Spleen (tissue), 11 donors: Measurements from ENCODE around the gene C5AR2. TPM values are rescaled to one million over a fixed set of nuclear protein-coding genes. Genes with fewer than 3 reads are reported as not detected.

Experiments used
- DNase-seq: peaks from one replicate; pipeline ENCODE4 v3.0.0-alpha.2; 2020
- H3K27ac ChIP-seq, 8 donors: fragments of 200-600 bp; sonication (generic) in 7 of 8; 1 replicate in 4 of 8; 2 replicates in 4 of 8; pipeline versions ENCODE4 v1.5.0 to v1.8.0; 2016 to 2021; ENCODE audit warnings: inconsistent platforms in 4 of 8, mild to moderate bottlenecking in 4 of 8, moderate library complexity in 1 of 8
- H3K27me3 ChIP-seq, 7 donors: fragments of 200-600 bp; sonication (generic) in 6 of 7; replicated peaks in 1 of 7; 1 replicate in 4 of 7; 2 replicates in 3 of 7; pipeline versions ENCODE4 v1.5.0 to v1.8.0; 2016 to 2021; ENCODE audit warnings: inconsistent platforms in 3 of 7, mild to moderate bottlenecking in 1 of 7
- H3K36me3 ChIP-seq, 6 donors: fragments of 200-600 bp; sonication (generic) in 5 of 6; 1 replicate in 4 of 6; 2 replicates in 2 of 6; pipeline versions ENCODE4 v1.5.0 to v1.8.0; 2016 to 2021; ENCODE audit warnings: inconsistent platforms in 2 of 6
- H3K4me1 ChIP-seq, 6 donors: fragments of 200-600 bp; sonication (generic) in 5 of 6; 1 replicate in 3 of 6; 2 replicates in 3 of 6; pipeline versions ENCODE4 v1.5.0 to v1.8.0; 2016 to 2021; ENCODE audit warnings: inconsistent platforms in 3 of 6
- H3K4me3 ChIP-seq, 8 donors: fragments of 200-600 bp; sonication (generic) in 7 of 8; 1 replicate in 4 of 8; 2 replicates in 4 of 8; pipeline versions ENCODE4 v1.5.0 to v1.8.0; 2016 to 2021; ENCODE audit warnings: inconsistent platforms in 4 of 8, mild to moderate bottlenecking in 4 of 8, moderate library complexity in 2 of 8
- H3K9me3 ChIP-seq, 8 donors: fragments of 200-600 bp; sonication (generic) in 7 of 8; 1 replicate in 4 of 8; 2 replicates in 4 of 8; pipeline versions ENCODE4 v1.5.0 to v1.8.0; 2016 to 2021; ENCODE audit warnings: inconsistent platforms in 4 of 8
- CTCF ChIP-seq, 11 experiments: fragments of 200-600 bp in 7 of 11; fragments of 450-650 bp in 4 of 11; sonication (generic) in 4 of 11; IDR thresholded peaks in 8 of 11; conservative IDR thresholded peaks in 3 of 11; 1 replicate in 7 of 11; 2 replicates in 4 of 11; pipeline versions ENCODE4 v1.4.0 to v1.8.0; 2016 to 2021; ENCODE audit warnings: antibody characterized with exemption in 11 of 11, inconsistent platforms in 4 of 11, mild to moderate bottlenecking in 1 of 11
- POLR2A ChIP-seq, 3 donors: fragments of 450-650 bp; IDR thresholded peaks; one replicate each; pipeline ENCODE4 v1.5.1; 2017; ENCODE audit warnings: antibody characterized with exemption in 3 of 3, mild to moderate bottlenecking in 1 of 3
- POLR2AphosphoS5 ChIP-seq, 3 donors: sonication (generic); formaldehyde crosslinking; IDR thresholded peaks; one replicate each; pipeline ENCODE4 v1.5.1; 2017; ENCODE audit warnings: antibody characterized with exemption in 3 of 3
- WGBS, 5 donors: extraction: QIAGEN DNeasy Blood & Tissue Kit in 3 of 5; methylation state at CpG; one replicate each; pipeline versions ENCODE4 v1.1.5 to v1.1.7; 2013 to 2018; 5-methylcytosine and 5-hydroxymethylcytosine counted together
- intact Hi-C: fragments of 100-400 bp; cut with DNase I; formaldehyde crosslinking; loops from one replicate; pipeline ENCODE4 v1.15.0; 2023; ENCODE audit warnings: low total_unique reads
- polyA plus RNA-seq, 3 donors: library from polyadenylated mRNA; stranded (reverse); fragments of 200-250 nt; gene quantifications; one replicate each; pipeline ENCODE4 v1.2.1, GENCODE V29; 2013
- total RNA-seq, 7 donors: library from RNA; depleted of rRNA in 3 of 7; stranded (reverse); fragments of >200 nt in 3 of 7; fragmentation: NEBNext Ultra II Directional in 4 of 7; extraction: Animal tissue kit (Norgen Biotek cat#: 25700) in 4 of 7; gene quantifications; one replicate each; pipeline versions ENCODE4 v1.1.0 to v1.2.1, GENCODE V29; 2016 to 2021
- donor health status: healthy with polysubstance abuse.
- donor health status: DM: no; HTN: no; CAD: no; lungs with moderate emphysema.
- donor health status: DM: no; HTN: no; CAD: no.
- donor health status: Bipolar disorder and iron deficiency.
- donor health status: healthy.
- donor health status: DM: no; HTN: no; CAD: no.
- donor health status: DM: yes; HTN: yes; CAD: no.

The C5AR2 gene
- total and polyA plus RNA-seq, 10 donors, result 1.3 to 55.7 (median 25.3) TPM

GRCh38 chr19:47356900-47357299, 24.9 kb downstream of the C5AR2 start:
- peaks cover 7 to 100% (median 93%) of the 10 kb centered on the region in 6 donors for H3K36me3 ChIP-seq
- H3K27me3 ChIP-seq, result no peaks in the 10 kb centered on the region
- intact Hi-C loops, result no loop called here
- 94 to 97% (median 96%) methylated on average over 6 of the region's 6 CpGs for WGBS, 5 donors
- peaks cover 0 to 54% (median 12%) of the 10 kb centered on the region in 6 donors for H3K4me1 ChIP-seq
- no peak for TF ChIP-seq CTCF (IDR thresholded peaks at IDR 0.05 in 8 of 11, conservative IDR thresholded peaks at IDR 0.05 in 3 of 11)
- no peak for TF ChIP-seq POLR2A (IDR thresholded peaks at IDR 0.05)
- TF ChIP-seq POLR2AphosphoS5 (IDR thresholded peaks at IDR 0.05), result no peak
- no peak for DNase-seq
- peaks cover 0 to 7% (median 0%) of the 10 kb centered on the region in 8 donors for H3K9me3 ChIP-seq
- H3K4me3 ChIP-seq, result no peak overlapping the region
- H3K27ac ChIP-seq, result no peak overlapping the region

GRCh38 chr19:47357788-47358680, 26.1 kb downstream of the C5AR2 start:
- H3K27ac ChIP-seq, result no peak overlapping the region
- intact Hi-C loops, result no loop called here
- H3K36me3 ChIP-seq, result peaks cover 7 to 100% (median 100%) of the 10 kb centered on the region in 6 donors
- peaks cover 0 to 54% (median 12%) of the 10 kb centered on the region in 6 donors for H3K4me1 ChIP-seq
- 92 to 96% (median 94%) methylated on average over 12 to 28 of the region's 28 CpGs for WGBS, 5 donors
- DNase-seq, result no peak
- H3K9me3 ChIP-seq, result peaks cover 0 to 7% (median 0%) of the 10 kb centered on the region in 8 donors
- H3K27me3 ChIP-seq, result no peaks in the 10 kb centered on the region
- no peak overlapping the region for H3K4me3 ChIP-seq
- TF ChIP-seq POLR2A (IDR thresholded peaks at IDR 0.05), result no peak
- no peak for TF ChIP-seq CTCF (IDR thresholded peaks at IDR 0.05 in 8 of 11, conservative IDR thresholded peaks at IDR 0.05 in 3 of 11)
- no peak for TF ChIP-seq POLR2AphosphoS5 (IDR thresholded peaks at IDR 0.05)

- intact Hi-C loops, result no loop called here
- H3K36me3 ChIP-seq, result peaks cover 8 to 100% (median 99%) of the 10 kb centered on the region in 6 donors
- WGBS, 5 donors, result 84 to 98% (median 90%) methylated on average over 6 of the region's 6 CpGs
Observed at GRCh38 chr19:47358936-47359335, 27.0 kb downstream of the C5AR2 start.

GRCh38 chr19:47362321-47362720, 30.3 kb downstream of the C5AR2 start:
- Histone ChIP-seq H3K27ac (peak overlapping the region in 2 of 8 donors; percentile 90 to 91), H3K27me3 (no peaks in the 10 kb centered on the region), H3K4me1 (peaks cover 0 to 42% (median 12%) of the 10 kb centered on the region in 6 donors), H3K9me3 (peaks cover 0 to 4% (median 0%) of the 10 kb centered on the region in 8 donors), H3K4me3 (no peak overlapping the region), H3K36me3 (peaks cover 6 to 100% (median 97%) of the 10 kb centered on the region in 6 donors)
- no peak for DNase-seq
- TF ChIP-seq POLR2A (IDR thresholded peaks at IDR 0.05), result no peak
- TF ChIP-seq POLR2AphosphoS5 (IDR thresholded peaks at IDR 0.05), result peak in 1 of 3 donors; percentile 19
- intact Hi-C loops, result no loop called here
- 93 to 98% (median 96%) methylated on average over 21 of the region's 21 CpGs for WGBS, 5 donors

More at GRCh38 chr19:47358936-47359335, 27.0 kb downstream of the C5AR2 start:
- peaks cover 0 to 7% (median 0%) of the 10 kb centered on the region in 8 donors for H3K9me3 ChIP-seq
- H3K4me1 ChIP-seq, result peaks cover 0 to 53% (median 10%) of the 10 kb centered on the region in 6 donors
- TF ChIP-seq POLR2A (IDR thresholded peaks at IDR 0.05) (no peak), POLR2AphosphoS5 (IDR thresholded peaks at IDR 0.05) (no peak)
- no peak overlapping the region for H3K4me3 ChIP-seq
- no peaks in the 10 kb centered on the region for H3K27me3 ChIP-seq
- no peak for DNase-seq
- H3K27ac ChIP-seq, result no peak overlapping the region
